Activated CD8-positive, alpha-beta T cell treated with anti-CD3 and anti-CD28 coated beads for 36 hours (primary cell): ENCODE results near the gene SPNS3. TPM values are rescaled to one million over a fixed set of nuclear protein-coding genes. Genes with fewer than 3 reads are reported as not detected.
A peak's percentile ranks its signal among the peaks of the same experiment; 100 is the strongest.

ENCODE experiments used
- ATAC-seq: fragments of 200-7000 bp; cut with Tn5 transposase; one replicate; pipeline ENCODE4 v1.10.0; 2021; ENCODE audit warnings: mild to moderate bottlenecking, moderate library complexity
- CTCF ChIA-PET: fragments of 350-600 bp; sonication (Branson Sonifier 250); formaldehyde crosslinking; loops from one replicate; lab custom pipeline; 2021; ENCODE audit warnings: antibody characterized with exemption; lab: Charles Lee
- POLR2A ChIA-PET: fragments of 350-600 bp; sonication (Branson Sonifier 250); formaldehyde crosslinking; loops from one replicate; lab custom pipeline; 2021; ENCODE audit warnings: antibody characterized with exemption; lab: Charles Lee
- DNase-seq: peaks from one replicate; pipeline ENCODE4 v3.0.0-alpha.2; 2020
- H3K27ac Mint-ChIP-seq: one replicate; pipeline ENCODE4 v1.8.0; 2021; ENCODE audit warnings: mild to moderate bottlenecking, mixed read lengths
- H3K27me3 Mint-ChIP-seq: one replicate; pipeline ENCODE4 v1.8.0; 2021; ENCODE audit warnings: mixed read lengths
- H3K36me3 Mint-ChIP-seq: one replicate; pipeline ENCODE4 v1.8.0; 2021; ENCODE audit warnings: low read depth, mixed read lengths
- H3K4me1 Mint-ChIP-seq: one replicate; pipeline ENCODE4 v1.8.0; 2021; ENCODE audit warnings: low read depth, mixed read lengths
- H3K4me3 Mint-ChIP-seq: one replicate; pipeline ENCODE4 v1.8.0; 2021; ENCODE audit warnings: mild to moderate bottlenecking, moderate library complexity, mixed read lengths
- H3K9me3 Mint-ChIP-seq: one replicate; pipeline ENCODE4 v1.8.0; 2021; ENCODE audit warnings: mixed read lengths
- intact Hi-C: fragments of 100-400 bp; cut with micrococcal nuclease; formaldehyde crosslinking; loops from one replicate; pipeline ENCODE4 v1.10.0; 2022
- total RNA-seq, 2 experiments: library from RNA; stranded (reverse); gene quantifications; one replicate each; pipeline ENCODE4 v1.2.3, GENCODE V29; 2021
- TF ChIP-seq, protein P1 (sequence below): fragments of 200-600 bp; IDR thresholded peaks from one replicate; pipeline ENCODE4 v1.8.0; 2022; ENCODE audit warnings: antibody characterized with exemption, mild to moderate bottlenecking

The SPNS3 gene
- total RNA-seq, 2 experiments from 2014 or later, result 24.7 to 25.7 TPM

DNA sequence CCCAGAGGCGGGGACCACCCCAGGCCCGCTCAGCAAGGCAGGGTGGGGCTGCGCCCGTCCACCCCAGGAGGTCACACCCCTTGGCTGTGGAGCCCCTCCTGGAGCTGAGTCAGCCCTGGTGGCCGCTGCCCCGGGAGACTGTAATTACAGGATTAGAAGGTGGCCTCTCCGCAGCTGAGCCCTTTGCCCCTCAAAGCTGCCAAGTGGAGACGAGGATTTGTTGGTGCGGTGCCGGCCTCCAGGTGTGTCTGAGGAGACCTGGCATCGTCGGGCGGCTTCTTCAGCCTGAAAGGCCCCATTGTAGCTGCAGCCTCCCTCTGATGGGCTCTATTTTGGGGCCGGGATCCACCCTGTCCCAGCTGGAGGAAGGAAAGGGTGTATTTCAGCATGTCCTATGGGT is 42.3 kb downstream of the SPNS3 start:
- ATAC-seq (no peak), DNase-seq (no peak)
- no peaks in the 10 kb centered on the region for H3K27me3 Mint-ChIP-seq
- TF ChIP-seq, protein P1, sequence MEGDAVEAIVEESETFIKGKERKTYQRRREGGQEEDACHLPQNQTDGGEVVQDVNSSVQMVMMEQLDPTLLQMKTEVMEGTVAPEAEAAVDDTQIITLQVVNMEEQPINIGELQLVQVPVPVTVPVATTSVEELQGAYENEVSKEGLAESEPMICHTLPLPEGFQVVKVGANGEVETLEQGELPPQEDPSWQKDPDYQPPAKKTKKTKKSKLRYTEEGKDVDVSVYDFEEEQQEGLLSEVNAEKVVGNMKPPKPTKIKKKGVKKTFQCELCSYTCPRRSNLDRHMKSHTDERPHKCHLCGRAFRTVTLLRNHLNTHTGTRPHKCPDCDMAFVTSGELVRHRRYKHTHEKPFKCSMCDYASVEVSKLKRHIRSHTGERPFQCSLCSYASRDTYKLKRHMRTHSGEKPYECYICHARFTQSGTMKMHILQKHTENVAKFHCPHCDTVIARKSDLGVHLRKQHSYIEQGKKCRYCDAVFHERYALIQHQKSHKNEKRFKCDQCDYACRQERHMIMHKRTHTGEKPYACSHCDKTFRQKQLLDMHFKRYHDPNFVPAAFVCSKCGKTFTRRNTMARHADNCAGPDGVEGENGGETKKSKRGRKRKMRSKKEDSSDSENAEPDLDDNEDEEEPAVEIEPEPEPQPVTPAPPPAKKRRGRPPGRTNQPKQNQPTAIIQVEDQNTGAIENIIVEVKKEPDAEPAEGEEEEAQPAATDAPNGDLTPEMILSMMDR, result no peak
- no peak overlapping the region for H3K4me3 Mint-ChIP-seq
- ChIA-PET CTCF (interaction anchor here (1.7 kb wide), 1 partner anchor 55 kb away, joined by 6 read pairs; no protein-coding TSS in a partner anchor), POLR2A (no interaction called here)
- no peaks in the 10 kb centered on the region for H3K36me3 Mint-ChIP-seq
- H3K27ac Mint-ChIP-seq, result no peak overlapping the region
- intact Hi-C loops, result no loop called here
- H3K4me1 Mint-ChIP-seq, result peaks cover 19% of the 10 kb centered on the region
- H3K9me3 Mint-ChIP-seq, result no peaks in the 10 kb centered on the region

DNA sequence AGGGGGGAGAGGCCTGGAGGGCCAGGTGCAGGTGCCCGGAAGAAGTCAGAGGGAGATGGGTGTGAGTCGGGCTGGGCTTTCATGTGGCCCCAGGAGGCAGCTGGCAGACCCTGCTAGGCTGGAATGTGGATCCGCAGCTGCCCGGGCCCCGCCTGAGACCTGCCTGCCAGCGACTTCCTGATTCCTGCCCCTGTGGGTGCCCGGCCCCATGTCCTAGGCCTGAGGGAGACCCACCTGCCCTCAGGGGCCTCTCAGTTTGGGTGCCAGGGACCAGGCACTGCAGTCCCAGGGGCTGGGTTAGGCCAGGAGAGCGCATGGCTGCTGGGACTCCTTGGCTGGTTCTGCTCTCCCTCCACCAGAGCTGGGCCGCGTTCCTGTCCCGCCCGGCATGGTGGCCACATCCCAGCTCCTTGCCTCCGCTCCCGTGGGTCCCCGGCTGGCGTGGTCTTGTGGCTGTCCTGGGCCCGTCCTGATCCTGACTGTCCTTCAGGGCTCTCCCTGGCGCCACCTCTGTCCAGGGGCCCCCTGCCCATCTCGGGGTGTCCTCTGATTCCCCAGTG is 42.9 kb downstream of the SPNS3 start:
- intact Hi-C loops, result no loop called here
- CTCF ChIA-PET, result interaction anchor here (1.7 kb wide), 1 partner anchor 55 kb away, joined by 6 read pairs; no protein-coding TSS in a partner anchor
- TF ChIP-seq, protein P1, result no peak

DNA sequence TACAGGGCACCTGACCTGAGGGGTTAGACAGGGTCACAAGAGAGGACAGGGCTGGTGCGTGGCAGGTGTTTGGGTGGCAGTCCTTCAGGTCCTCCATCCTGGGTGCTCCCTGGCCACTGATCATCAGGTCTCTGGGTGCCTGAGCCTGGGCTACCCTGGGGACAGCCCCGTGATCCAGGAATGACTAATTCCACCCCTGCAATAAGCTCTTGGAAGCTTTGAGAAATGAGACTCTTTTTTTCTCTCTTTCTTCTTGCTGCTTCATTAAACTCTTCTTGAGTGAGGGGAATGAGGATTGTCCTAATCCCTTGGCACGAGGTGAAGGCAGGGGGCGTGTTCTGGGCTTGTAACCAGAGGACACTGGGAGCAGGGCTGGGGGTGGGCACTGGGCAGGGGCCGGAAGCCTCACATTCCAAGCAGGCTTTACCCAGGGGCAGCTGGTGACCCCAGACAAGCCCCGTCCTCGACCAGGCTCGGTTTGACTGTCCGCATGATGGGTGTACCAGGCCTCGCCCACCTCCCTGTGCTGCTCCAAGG is 43.6 kb downstream of the SPNS3 start:
- intact Hi-C loops, result no loop called here
- no peaks in the 10 kb centered on the region for H3K36me3 Mint-ChIP-seq
- H3K9me3 Mint-ChIP-seq, result no peaks in the 10 kb centered on the region
- ATAC-seq (no peak), DNase-seq (peak; percentile 35)
- H3K4me1 Mint-ChIP-seq, result peaks cover 30% of the 10 kb centered on the region
- H3K27ac Mint-ChIP-seq, result no peak overlapping the region
- TF ChIP-seq, protein P1, result no peak
- POLR2A ChIA-PET, result no interaction called here
- no peaks in the 10 kb centered on the region for H3K27me3 Mint-ChIP-seq
- H3K4me3 Mint-ChIP-seq, result no peak overlapping the region
- CTCF ChIA-PET, result interaction anchor here (1.7 kb wide), 1 partner anchor 56 kb away, joined by 6 read pairs; no protein-coding TSS in a partner anchor

More for the DNA sequence above, 42.9 kb downstream of the SPNS3 start:
- no peaks in the 10 kb centered on the region for H3K9me3 Mint-ChIP-seq
- no peak overlapping the region for H3K4me3 Mint-ChIP-seq
- H3K36me3 Mint-ChIP-seq, result no peaks in the 10 kb centered on the region
- no peaks in the 10 kb centered on the region for H3K27me3 Mint-ChIP-seq
- peaks cover 24% of the 10 kb centered on the region for H3K4me1 Mint-ChIP-seq
- H3K27ac Mint-ChIP-seq, result no peak overlapping the region
- DNase-seq (no peak), ATAC-seq (no peak)
- POLR2A ChIA-PET, result no interaction called here

DNA sequence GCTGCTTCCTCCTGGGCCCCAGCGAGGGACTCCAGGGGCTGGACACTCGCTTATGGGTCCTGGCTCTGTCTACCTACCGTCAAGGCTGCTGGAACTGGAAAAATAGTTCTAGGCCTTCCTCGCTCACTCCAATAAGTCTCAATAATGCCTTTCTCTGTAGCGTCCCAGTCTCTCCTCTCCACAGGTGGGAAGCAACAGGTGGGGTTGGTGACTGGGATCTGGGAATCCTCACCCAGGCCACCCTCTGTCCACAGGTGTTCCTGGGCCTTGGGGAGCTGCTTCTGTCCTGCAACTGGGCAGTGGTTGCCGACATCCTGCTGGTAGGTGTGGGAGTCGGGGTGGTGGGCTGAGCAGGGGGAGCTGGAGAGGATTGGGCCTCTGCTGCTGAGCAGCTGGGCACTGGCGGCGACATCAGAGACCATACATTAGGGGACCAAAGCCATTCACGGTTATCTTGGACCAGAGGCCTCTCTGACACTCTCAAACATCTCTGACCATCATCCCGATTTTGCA is 44.6 kb downstream of the SPNS3 start:
- ChIA-PET CTCF (no interaction called here), POLR2A (no interaction called here)
- ATAC-seq (no peak), DNase-seq (no peak)
- no peaks in the 10 kb centered on the region for H3K36me3 Mint-ChIP-seq
- TF ChIP-seq, protein P1, result no peak
- no peak overlapping the region for H3K27ac Mint-ChIP-seq
- peaks cover 37% of the 10 kb centered on the region for H3K4me1 Mint-ChIP-seq
- no peaks in the 10 kb centered on the region for H3K27me3 Mint-ChIP-seq
- H3K9me3 Mint-ChIP-seq, result no peaks in the 10 kb centered on the region
- no peak overlapping the region for H3K4me3 Mint-ChIP-seq
- intact Hi-C loops, result no loop called here

GRCh38 chr17:4479340-4479981 is 45.7 kb downstream of the SPNS3 start:
- DNase-seq, result no peak
- intact Hi-C loops, result no loop called here
- no peaks in the 10 kb centered on the region for H3K9me3 Mint-ChIP-seq
- no peak overlapping the region for H3K4me3 Mint-ChIP-seq
- no peak for ATAC-seq
- H3K4me1 Mint-ChIP-seq, result peaks cover 43% of the 10 kb centered on the region
- TF ChIP-seq, protein P1, result no peak
- peak overlapping the region; percentile 15 for H3K27ac Mint-ChIP-seq
- CTCF ChIA-PET, result no interaction called here
- H3K36me3 Mint-ChIP-seq, result no peaks in the 10 kb centered on the region
- POLR2A ChIA-PET, result interaction anchor here (1.0 to 1.3 kb wide), 2 partner anchors 30 to 87 kb away, joined by 3 to 5 read pairs; no protein-coding TSS in a partner anchor
- no peaks in the 10 kb centered on the region for H3K27me3 Mint-ChIP-seq
